DOHH2 (cell line): ENCODE data around the gene EFCAB12.
"Not testable (repeated sequence)": the region's sequence is repeated elsewhere in the genome, so short reads cannot be mapped to it uniquely, and the experiment has no call there.

Experiments used
- H3F3A ChIP-seq: fragments of 200-600 bp; sonication (generic), shearing (Covaris generic); 2 replicates; pipeline ENCODE4 v1.6.0; 2016; ENCODE audit warnings: antibody characterized with exemption, mild to moderate bottlenecking; ENCODE audit not compliant: control insufficient read depth, insufficient read depth
- H3K27ac ChIP-seq: fragments of 200-600 bp; sonication (generic); 2 replicates; pipeline ENCODE4 v1.5.1; 2014; ENCODE audit warnings: low read depth, mild to moderate bottlenecking, low read length, moderate library complexity
- H3K27me3 ChIP-seq: fragments of 200-600 bp; sonication (generic); 2 replicates; pipeline ENCODE4 v1.6.1; 2014; ENCODE audit warnings: mild to moderate bottlenecking, low read length, mixed read lengths; ENCODE audit not compliant: control insufficient read depth
- H3K36me3 ChIP-seq: fragments of 200-600 bp; sonication (generic); 2 replicates; pipeline ENCODE4 v1.6.1; 2014; ENCODE audit warnings: mild to moderate bottlenecking, low read length, moderate library complexity, mixed read lengths; ENCODE audit not compliant: control insufficient read depth
- H3K4me1 ChIP-seq: fragments of 200-600 bp; sonication (generic); 2 replicates; pipeline ENCODE4 v1.6.1; 2014; ENCODE audit warnings: mild to moderate bottlenecking, low read length, mixed read lengths; ENCODE audit not compliant: control insufficient read depth
- H3K4me2 ChIP-seq: fragments of 200-600 bp; sonication (generic); 2 replicates; pipeline ENCODE4 v1.6.0; 2014; ENCODE audit warnings: mild to moderate bottlenecking, low read length, moderate library complexity
- H3K4me3 ChIP-seq: fragments of 200-600 bp; sonication (generic); 2 replicates; pipeline ENCODE4 v1.5.1; 2014; ENCODE audit warnings: mild to moderate bottlenecking, low read length, mixed read lengths
- H3K79me2 ChIP-seq: fragments of 200-600 bp; sonication (generic); 2 replicates; pipeline ENCODE4 v1.6.1; 2014; ENCODE audit warnings: mild to moderate bottlenecking, low read length, mixed read lengths; ENCODE audit not compliant: control insufficient read depth
- H3K9me2 ChIP-seq: fragments of 200-600 bp; sonication (generic); replicated peaks from 2 replicates; pipeline ENCODE4 v1.6.1; 2014; ENCODE audit warnings: mild to moderate bottlenecking, low read length, mixed read lengths; ENCODE audit not compliant: control insufficient read depth
- H3K9me3 ChIP-seq: fragments of 200-600 bp; sonication (generic); 2 replicates; pipeline ENCODE4 v1.6.1; 2014; ENCODE audit warnings: antibody characterized with exemption, low read length, mixed read lengths; ENCODE audit not compliant: control insufficient read depth, insufficient read depth
- H4K20me1 ChIP-seq: fragments of 200-600 bp; sonication (generic); 2 replicates; pipeline ENCODE4 v1.6.0; 2014; ENCODE audit warnings: low read depth, mild to moderate bottlenecking, antibody characterized with exemption, low read length, moderate library complexity; ENCODE audit not compliant: control insufficient read depth, insufficient read depth
- EZH2phosphoT487 ChIP-seq: fragments of 200-600 bp; sonication (generic); IDR thresholded peaks from 2 replicates; pipeline ENCODE4 v1.6.1; 2017; ENCODE audit warnings: borderline replicate concordance, mild to moderate bottlenecking, antibody characterized with exemption, low read length, moderate library complexity, mixed read lengths
- TF ChIP-seq, protein P1 (sequence below): fragments of 200-600 bp; sonication (generic); IDR thresholded peaks from one replicate; pipeline ENCODE4 v1.5.1; 2014; ENCODE audit warnings: antibody characterized with exemption, mild to moderate bottlenecking, low read depth, low read length; ENCODE audit not compliant: poor library complexity, severe bottlenecking

Gene EFCAB12

DNA sequence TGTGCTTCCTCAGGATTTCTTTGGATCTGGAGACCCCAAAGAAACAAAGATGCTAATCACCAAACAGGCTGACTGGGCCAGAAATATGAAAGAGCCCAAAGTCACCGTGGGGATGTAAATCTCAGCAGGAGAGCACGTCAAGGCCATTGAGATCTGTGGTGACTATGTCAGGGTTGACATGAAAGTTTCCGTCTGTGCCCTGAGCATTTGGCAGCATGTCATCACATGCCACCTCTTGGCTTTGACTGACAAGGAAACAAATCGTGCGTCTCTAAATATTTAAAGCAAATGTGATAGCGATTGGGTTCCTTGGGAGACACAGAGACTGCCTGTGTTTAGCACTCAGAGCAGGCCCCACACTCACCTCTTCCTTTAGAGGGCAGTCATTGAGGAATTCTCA lies 35.2 kb downstream of the EFCAB12 start:
- H3K36me3 ChIP-seq, result peaks cover 66% of the 10 kb centered on the region
- TF ChIP-seq EZH2phosphoT487, result no peak
- TF ChIP-seq, protein P1, sequence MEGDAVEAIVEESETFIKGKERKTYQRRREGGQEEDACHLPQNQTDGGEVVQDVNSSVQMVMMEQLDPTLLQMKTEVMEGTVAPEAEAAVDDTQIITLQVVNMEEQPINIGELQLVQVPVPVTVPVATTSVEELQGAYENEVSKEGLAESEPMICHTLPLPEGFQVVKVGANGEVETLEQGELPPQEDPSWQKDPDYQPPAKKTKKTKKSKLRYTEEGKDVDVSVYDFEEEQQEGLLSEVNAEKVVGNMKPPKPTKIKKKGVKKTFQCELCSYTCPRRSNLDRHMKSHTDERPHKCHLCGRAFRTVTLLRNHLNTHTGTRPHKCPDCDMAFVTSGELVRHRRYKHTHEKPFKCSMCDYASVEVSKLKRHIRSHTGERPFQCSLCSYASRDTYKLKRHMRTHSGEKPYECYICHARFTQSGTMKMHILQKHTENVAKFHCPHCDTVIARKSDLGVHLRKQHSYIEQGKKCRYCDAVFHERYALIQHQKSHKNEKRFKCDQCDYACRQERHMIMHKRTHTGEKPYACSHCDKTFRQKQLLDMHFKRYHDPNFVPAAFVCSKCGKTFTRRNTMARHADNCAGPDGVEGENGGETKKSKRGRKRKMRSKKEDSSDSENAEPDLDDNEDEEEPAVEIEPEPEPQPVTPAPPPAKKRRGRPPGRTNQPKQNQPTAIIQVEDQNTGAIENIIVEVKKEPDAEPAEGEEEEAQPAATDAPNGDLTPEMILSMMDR, result no peak
- peaks cover 15% of the 10 kb centered on the region for H4K20me1 ChIP-seq

DNA sequence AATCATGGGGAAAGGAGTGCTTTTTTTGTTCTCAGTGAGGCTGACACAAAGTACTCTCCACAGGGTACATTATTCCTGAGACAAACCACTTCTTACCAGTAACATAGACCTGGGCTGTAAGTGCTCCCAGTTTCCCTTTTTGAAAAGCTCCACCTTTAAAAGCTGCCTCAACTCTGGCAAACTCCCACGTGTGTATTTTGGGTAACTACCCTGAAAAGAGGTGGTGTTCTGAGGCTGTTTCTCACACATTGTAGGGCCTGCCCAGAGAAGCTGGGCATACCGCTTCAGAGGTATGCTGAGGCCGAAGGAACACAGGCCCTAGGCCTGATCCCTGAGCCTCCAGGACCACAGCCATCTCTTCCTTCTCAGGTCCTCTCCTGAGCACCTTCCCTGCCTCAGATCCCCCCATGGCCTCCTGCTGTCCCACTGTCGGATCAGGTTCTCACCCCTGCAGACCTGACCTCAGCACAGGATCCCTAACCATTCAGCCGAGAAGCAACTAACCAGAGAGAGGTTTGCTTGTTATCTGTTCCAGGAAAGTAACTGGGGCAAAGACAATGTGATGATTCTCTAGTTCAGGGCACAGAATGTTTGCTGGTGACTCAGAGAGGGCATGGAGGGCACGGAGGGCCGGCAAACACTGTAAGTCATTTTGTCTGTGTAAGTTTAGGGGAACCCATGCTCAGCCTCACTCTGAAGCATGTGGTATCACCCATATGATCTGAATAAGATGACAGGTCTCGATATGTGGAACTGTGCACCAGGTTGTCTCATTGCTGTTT lies 36.1 kb downstream of the EFCAB12 start:
- H3F3A ChIP-seq, H3K4me1 ChIP-seq, H3K27me3 ChIP-seq, H3K4me3 ChIP-seq, H3K4me2 ChIP-seq, H3K9me2 ChIP-seq, H3K9me3 ChIP-seq, H3K27ac ChIP-seq, H4K20me1 ChIP-seq: not testable (repeated sequence)
- H3K79me2 ChIP-seq, result peaks cover 38% of the 10 kb centered on the region
- peaks cover 70% of the 10 kb centered on the region for H3K36me3 ChIP-seq

More for the DNA sequence above, 35.2 kb downstream of the EFCAB12 start:
- Histone ChIP-seq H3K4me1 (peaks cover 12% of the 10 kb centered on the region), H3K79me2 (peaks cover 47% of the 10 kb centered on the region), H3K4me3 (no peak overlapping the region), H3K27me3 (no peaks in the 10 kb centered on the region), H3K9me3 (no peaks in the 10 kb centered on the region), H3K9me2 (no peaks in the 10 kb centered on the region), H3K27ac (no peak overlapping the region), H3F3A (no peaks in the 10 kb centered on the region), H3K4me2 (no peak overlapping the region)

DNA sequence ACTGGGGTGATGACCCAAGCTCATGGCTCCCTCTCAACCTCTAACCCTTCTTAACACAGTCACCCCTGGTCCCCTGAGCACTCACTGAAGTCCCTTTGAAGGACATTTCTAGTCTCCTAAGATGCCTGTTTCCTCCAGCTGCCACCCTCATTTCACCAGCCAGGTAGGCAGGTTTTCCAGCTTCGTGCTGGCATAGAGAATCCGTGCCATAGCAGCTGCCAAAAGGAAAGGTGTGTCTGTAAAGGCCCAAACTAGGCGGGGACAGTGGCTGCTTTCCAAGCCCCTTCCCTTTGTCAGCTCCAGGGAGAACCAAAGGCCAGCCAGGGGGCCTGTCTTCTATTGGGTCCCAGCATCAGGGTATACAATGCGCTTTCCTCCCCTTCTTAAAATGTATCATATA lies 36.9 kb downstream of the EFCAB12 start:
- not testable (repeated sequence) for H4K20me1 ChIP-seq, H3K9me3 ChIP-seq, H3K27ac ChIP-seq, H3K4me3 ChIP-seq, H3K4me2 ChIP-seq, H3K4me1 ChIP-seq, H3K9me2 ChIP-seq, H3K27me3 ChIP-seq, H3F3A ChIP-seq
- peaks cover 30% of the 10 kb centered on the region for H3K79me2 ChIP-seq
- peaks cover 66% of the 10 kb centered on the region for H3K36me3 ChIP-seq

DNA sequence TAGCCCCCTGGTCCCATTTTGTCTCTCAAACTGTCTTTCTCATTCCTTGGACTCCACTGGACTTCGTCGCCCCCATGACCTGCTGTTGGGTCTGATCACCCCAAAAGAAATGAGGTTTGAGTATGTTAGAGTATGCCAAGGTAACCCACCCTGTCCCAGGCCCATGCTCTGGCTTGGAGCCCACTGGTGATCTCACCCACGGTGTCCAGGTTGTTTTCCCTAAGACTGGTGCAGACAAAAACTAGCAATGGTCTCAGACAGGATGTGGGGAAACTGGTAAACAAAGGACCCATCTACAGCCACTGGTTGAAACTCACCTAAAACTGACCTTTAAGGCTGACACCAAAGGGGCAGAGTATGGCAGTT lies 38.9 kb downstream of the EFCAB12 start:
- H3K27ac ChIP-seq, result no peak overlapping the region
- no peaks in the 10 kb centered on the region for H3K27me3 ChIP-seq
- H3K4me3 ChIP-seq, result no peak overlapping the region
- peaks cover 10% of the 10 kb centered on the region for H3K79me2 ChIP-seq
- no peaks in the 10 kb centered on the region for H4K20me1 ChIP-seq
- H3K9me3 ChIP-seq, result no peaks in the 10 kb centered on the region
- no peak overlapping the region for H3K4me2 ChIP-seq
- no peaks in the 10 kb centered on the region for H3K9me2 ChIP-seq
- H3K4me1 ChIP-seq, result no peaks in the 10 kb centered on the region
- TF ChIP-seq EZH2phosphoT487, result no peak
- TF ChIP-seq, protein P1, result no peak
- H3F3A ChIP-seq, result 0 out of 2 replicates have a peak, but pooled peaks cover 3% of the 10 kb centered on the region
- peaks cover 51% of the 10 kb centered on the region for H3K36me3 ChIP-seq

DNA sequence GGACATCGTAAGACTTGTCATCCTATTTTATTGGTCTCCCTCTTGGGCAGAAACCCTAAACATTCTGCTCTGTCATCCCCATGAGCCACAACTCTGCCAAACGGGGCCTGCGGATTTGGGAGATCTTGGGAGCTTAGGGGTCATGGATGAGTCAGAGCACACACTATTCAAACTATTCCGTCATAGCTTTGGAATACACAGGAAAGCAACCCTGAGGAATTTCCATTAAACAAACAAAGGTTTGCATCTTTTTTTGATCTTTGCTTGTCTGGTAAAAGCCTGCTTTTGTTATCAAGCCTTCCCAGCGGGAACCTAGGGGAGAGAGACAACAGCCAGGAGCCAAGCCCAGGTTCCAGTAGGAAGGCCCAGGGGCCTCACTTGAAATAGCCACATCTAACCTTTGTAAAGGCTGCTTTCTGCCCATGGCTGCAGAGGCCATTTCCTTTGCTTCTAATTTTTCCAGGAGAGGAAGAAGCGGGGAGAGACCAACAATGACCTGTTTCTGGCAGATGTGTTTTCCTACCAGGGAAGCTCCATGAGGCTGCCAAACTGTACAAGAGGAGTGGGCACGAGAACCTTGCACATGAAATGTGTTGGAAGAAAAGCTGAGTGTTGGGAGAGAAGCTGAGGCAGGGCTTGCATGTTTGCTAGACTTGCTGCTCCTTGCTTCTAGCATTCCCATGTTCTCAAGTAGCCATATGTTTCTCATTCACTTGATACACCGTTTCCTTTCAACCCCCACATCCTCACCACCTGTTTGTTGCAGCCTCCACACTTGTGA lies 39.5 kb downstream of the EFCAB12 start:
- not testable (repeated sequence) for H3K27ac ChIP-seq, H3K79me2 ChIP-seq, H4K20me1 ChIP-seq, H3K27me3 ChIP-seq, H3K4me1 ChIP-seq, H3K9me2 ChIP-seq, H3K9me3 ChIP-seq, H3K4me2 ChIP-seq, H3K4me3 ChIP-seq, H3F3A ChIP-seq
- H3K36me3 ChIP-seq, result peaks cover 51% of the 10 kb centered on the region
